Liver (tissue), 5 donors: ENCODE measurements around the gene EIF2B5. TPM values are rescaled to one million over a fixed set of nuclear protein-coding genes. Genes with fewer than 3 reads are reported as not detected.

Experiments
- polyA plus RNA-seq, 2 donors: library from polyadenylated mRNA; stranded (reverse) in 1 of 2; unstranded in 1 of 2; fragments of 200-250 nt in 1 of 2; fragments of >200 nt in 1 of 2; fragmentation: Nextera tagmentation in 1 of 2; extraction: Ambion mirVana in 1 of 2; gene quantifications; one replicate each; pipeline versions ENCODE4 v1.2.1 to v1.2.3, GENCODE V29; 2013 to 2015
- small RNA-seq: library from RNA; depleted of rRNA; stranded (forward); fragments of <200 nt; gene quantifications from one replicate; pipeline ENCODE3, GENCODE V24; 2014
- total RNA-seq, 2 donors: library from RNA; depleted of rRNA; stranded (reverse); fragments of >200 nt; gene quantifications; one replicate each; pipeline ENCODE4 v1.2.3, GENCODE V29; 2014
- donor health status: healthy.
- donor health status: healthy.
- donor health status: healthy.

The EIF2B5 gene
- total and polyA plus RNA-seq, 4 donors: 19.0 to 34.3 (median 24.4) TPM

Small RNA genes within 50 kb of the gene (small RNA-seq; reads per million reads assigned to genes)
- gene RF00019: not detected

Other genes with a start within 250 kb of the EIF2B5 start
- 10 to 100 TPM; 12.5 to 35.7 TPM for gene ABCC5, start 117.5 kb upstream of the EIF2B5 start, total RNA-seq
- 1 to 10 TPM; 2.8 to 3.7 TPM for gene ABCC5, start 117.5 kb upstream of the EIF2B5 start, polyA plus RNA-seq
- gene HTR3D, start 103.6 kb upstream of the EIF2B5 start, total RNA-seq: not detected
- gene HTR3D, start 103.6 kb upstream of the EIF2B5 start, polyA plus RNA-seq: not detected
- not detected for gene HTR3C, start 82.3 kb upstream of the EIF2B5 start, total RNA-seq
- gene HTR3C, start 82.3 kb upstream of the EIF2B5 start, polyA plus RNA-seq: not detected
- not detected for gene HTR3E, start 38.3 kb upstream of the EIF2B5 start, total RNA-seq
- not detected for gene HTR3E, start 38.3 kb upstream of the EIF2B5 start, polyA plus RNA-seq
- gene DVL3, start 20.0 kb downstream of the EIF2B5 start, total RNA-seq: 10 to 100 TPM; 19.2 to 26.3 TPM
- gene DVL3, start 20.0 kb downstream of the EIF2B5 start, polyA plus RNA-seq: 10 to 100 TPM in 1 of 2 donors, 1 to 10 TPM in 1; 8.6 to 15.7 TPM
- gene AP2M1, start 39.5 kb downstream of the EIF2B5 start, total RNA-seq: 100 to 1,000 TPM; 114 to 200 TPM
- gene AP2M1, start 39.5 kb downstream of the EIF2B5 start, polyA plus RNA-seq: 100 to 1,000 TPM in 1 of 2 donors, 10 to 100 TPM in 1; 71.9 to 155 TPM
- gene ABCF3, start 50.8 kb downstream of the EIF2B5 start, total RNA-seq: 10 to 100 TPM; 28.1 to 59.2 TPM
- 10 to 100 TPM; 29.7 to 37.8 TPM for gene ABCF3, start 50.8 kb downstream of the EIF2B5 start, polyA plus RNA-seq
- gene VWA5B2, start 94.2 kb downstream of the EIF2B5 start, total RNA-seq: under 1 TPM; under 0.01 to 0.14 TPM
- under 1 TPM in 1 of 2 donors, not detected in 1; 0.08 TPM for gene VWA5B2, start 94.2 kb downstream of the EIF2B5 start, polyA plus RNA-seq
- gene ALG3, start 113.6 kb downstream of the EIF2B5 start, total RNA-seq: 10 to 100 TPM; 27.7 to 64.5 TPM
- gene ALG3, start 113.6 kb downstream of the EIF2B5 start, polyA plus RNA-seq: 10 to 100 TPM; 64.4 to 78.6 TPM
- 10 to 100 TPM in 1 of 2 donors, 1 to 10 TPM in 1; 2.1 to 11.0 TPM for gene EEF1AKMT4, start 114.3 kb downstream of the EIF2B5 start, total RNA-seq
- gene EEF1AKMT4, start 114.3 kb downstream of the EIF2B5 start, polyA plus RNA-seq: 10 to 100 TPM; 10.6 to 13.9 TPM
- not detected for gene CAMK2N2, start 126.2 kb downstream of the EIF2B5 start, total RNA-seq
- gene CAMK2N2, start 126.2 kb downstream of the EIF2B5 start, polyA plus RNA-seq: under 1 TPM in 1 of 2 donors, not detected in 1; 0.61 TPM
- gene ECE2, start 140.7 kb downstream of the EIF2B5 start, total RNA-seq: not detected
- gene ECE2, start 140.7 kb downstream of the EIF2B5 start, polyA plus RNA-seq: not detected
- 100 to 1,000 TPM; 200 to 213 TPM for gene PSMD2, start 163.9 kb downstream of the EIF2B5 start, total RNA-seq
- gene PSMD2, start 163.9 kb downstream of the EIF2B5 start, polyA plus RNA-seq: 100 to 1,000 TPM in 1 of 2 donors, 10 to 100 TPM in 1; 77.5 to 122 TPM
- 100 to 1,000 TPM; 162 to 329 TPM for gene EIF4G1, start 179.2 kb downstream of the EIF2B5 start, total RNA-seq
- gene EIF4G1, start 179.2 kb downstream of the EIF2B5 start, polyA plus RNA-seq: 100 to 1,000 TPM; 140 to 253 TPM
- 1 to 10 TPM; 3.5 to 5.7 TPM for gene FAM131A, start 202.2 kb downstream of the EIF2B5 start, total RNA-seq
- 1 to 10 TPM in 1 of 2 donors, under 1 TPM in 1; 0.81 to 1.9 TPM for gene FAM131A, start 202.2 kb downstream of the EIF2B5 start, polyA plus RNA-seq
- gene CLCN2, start 226.2 kb downstream of the EIF2B5 start, total RNA-seq: 1 to 10 TPM; 3.6 to 3.9 TPM
- gene CLCN2, start 226.2 kb downstream of the EIF2B5 start, polyA plus RNA-seq: 1 to 10 TPM; 1.1 to 1.6 TPM
- gene POLR2H, start 226.4 kb downstream of the EIF2B5 start, total RNA-seq: 10 to 100 TPM; 25.7 to 55.7 TPM
- gene POLR2H, start 226.4 kb downstream of the EIF2B5 start, polyA plus RNA-seq: 10 to 100 TPM; 43.1 to 43.9 TPM
- gene THPO, start 242.8 kb downstream of the EIF2B5 start, total RNA-seq: 1 to 10 TPM; 3.9 to 6.0 TPM
- 10 to 100 TPM; 11.9 to 14.4 TPM for gene THPO, start 242.8 kb downstream of the EIF2B5 start, polyA plus RNA-seq
- gene CHRD, start 244.7 kb downstream of the EIF2B5 start, total RNA-seq: 10 to 100 TPM; 21.7 to 66.4 TPM
- gene CHRD, start 244.7 kb downstream of the EIF2B5 start, polyA plus RNA-seq: 10 to 100 TPM in 1 of 2 donors, 1 to 10 TPM in 1; 9.2 to 48.1 TPM